B cell (primary cell): Measurements from ENCODE around the gene RIMBP2. TPM values are rescaled to one million over a fixed set of nuclear protein-coding genes. Genes with fewer than 3 reads are reported as not detected.

Source experiments
- ATAC-seq: fragments of 200-7000 bp; cut with Tn5 transposase; one replicate; pipeline ENCODE4 v1.10.0; 2021; ENCODE audit warnings: low read depth, mild to moderate bottlenecking, moderate number of reproducible peaks, moderate library complexity
- CTCF ChIA-PET: fragments of 350-600 bp; sonication (Branson Sonifier 250); formaldehyde crosslinking; loops from one replicate; lab custom pipeline; 2021; ENCODE audit warnings: antibody characterized with exemption, inconsistent platforms; lab: Charles Lee
- POLR2A ChIA-PET: fragments of 350-600 bp; sonication (Branson Sonifier 250); formaldehyde crosslinking; loops from one replicate; lab custom pipeline; 2021; ENCODE audit warnings: antibody characterized with exemption; lab: Charles Lee
- DNase-seq: peaks from one replicate; pipeline ENCODE4 v3.0.0; 2013
- H2AFZ ChIP-seq: 2 replicates; pipeline ENCODE4 v1.6.1; 2012; ENCODE audit warnings: mild to moderate bottlenecking, low read depth, low read length; ENCODE audit not compliant: insufficient read depth, poor library complexity, severe bottlenecking
- H3K27ac ChIP-seq, 2 donors: 1 replicate in 1 of 2; 2 replicates in 1 of 2; pipeline ENCODE4 v1.5.1; 2012 to 2013; ENCODE audit warnings: low read length in 2 of 2, mild to moderate bottlenecking in 2 of 2, moderate library complexity in 1 of 2
- H3K27me3 ChIP-seq, 4 experiments: fragments of 200-600 bp in 1 of 4; sonication (generic) in 1 of 4; replicated peaks in 1 of 4; 1 replicate in 2 of 4; 2 replicates in 2 of 4; pipeline versions ENCODE4 v1.6.1 to v1.7.0; 2013 to 2016; ENCODE audit warnings: low read length in 3 of 4, mild to moderate bottlenecking in 2 of 4, mixed read lengths in 1 of 4, moderate library complexity in 1 of 4; ENCODE audit not compliant: insufficient read depth in 4 of 4, control insufficient read depth in 3 of 4; ENCODE audit errors: control extremely low read depth in 1 of 4
- H3K36me3 ChIP-seq, 2 experiments: replicated peaks in 1 of 2; 1 replicate in 1 of 2; 2 replicates in 1 of 2; pipeline versions ENCODE4 v1.6.1 to v1.7.1; 2013; ENCODE audit warnings: low read length in 1 of 2; ENCODE audit not compliant: insufficient read depth in 2 of 2, control insufficient read depth in 1 of 2; ENCODE audit errors: control extremely low read depth in 1 of 2, extremely low read depth in 1 of 2
- H3K4me1 ChIP-seq, 2 donors: fragments of 200-600 bp in 1 of 2; sonication (generic) in 1 of 2; 1 replicate in 1 of 2; 2 replicates in 1 of 2; pipeline versions ENCODE4 v1.5.1 to v1.6.1; 2013 to 2017; ENCODE audit warnings: low read length in 2 of 2; ENCODE audit not compliant: control insufficient read depth in 2 of 2, insufficient read depth in 2 of 2
- H3K4me2 ChIP-seq: replicated peaks from 2 replicates; pipeline ENCODE3; 2012; ENCODE audit warnings: mild to moderate bottlenecking, low read depth, low read length; ENCODE audit not compliant: poor library complexity, severe bottlenecking
- H3K4me3 ChIP-seq, 5 experiments: fragments of 200-600 bp in 1 of 5; sonication (generic) in 1 of 5; 1 replicate in 3 of 5; 2 replicates in 2 of 5; pipeline versions ENCODE4 v1.5.1 to v1.7.0; 2011 to 2016; ENCODE audit warnings: low read length in 4 of 5, mild to moderate bottlenecking in 4 of 5, low read depth in 2 of 5, control low read depth in 1 of 5, moderate library complexity in 1 of 5; ENCODE audit not compliant: insufficient read depth in 1 of 5; ENCODE audit errors: control extremely low read depth in 1 of 5, extremely low read depth in 1 of 5
- H3K79me2 ChIP-seq: fragments of 200-600 bp; sonication (generic); one replicate; pipeline ENCODE4 v1.6.0; 2016; ENCODE audit warnings: low read length; ENCODE audit not compliant: control insufficient read depth, insufficient read depth
- H3K9ac ChIP-seq: fragments of 200-600 bp; sonication (generic); 2 replicates; pipeline ENCODE4 v1.6.1; 2017; ENCODE audit warnings: mild to moderate bottlenecking, low read length, moderate library complexity
- H3K9me3 ChIP-seq, 3 donors: one replicate each; pipeline versions ENCODE4 v1.6.1 to v1.7.1; 2013; ENCODE audit warnings: low read length in 2 of 3; ENCODE audit not compliant: control insufficient read depth in 2 of 3, insufficient read depth in 1 of 3; ENCODE audit errors: control extremely low read depth in 1 of 3
- H4K20me1 ChIP-seq: 2 replicates; pipeline ENCODE4 v1.6.0; 2012; ENCODE audit warnings: mild to moderate bottlenecking, low read length; ENCODE audit not compliant: insufficient read depth, control insufficient read depth, poor library complexity, severe bottlenecking
- H3K27ac Mint-ChIP-seq: one replicate; pipeline ENCODE4 v1.8.0; 2021; ENCODE audit warnings: mixed read lengths
- H3K27me3 Mint-ChIP-seq: one replicate; pipeline ENCODE4 v1.8.0; 2021; ENCODE audit warnings: mixed read lengths
- H3K4me1 Mint-ChIP-seq: one replicate; pipeline ENCODE4 v1.8.0; 2021; ENCODE audit warnings: mixed read lengths
- H3K4me3 Mint-ChIP-seq: one replicate; pipeline ENCODE4 v1.8.0; 2021; ENCODE audit warnings: mixed read lengths
- H3K9me3 Mint-ChIP-seq: one replicate; pipeline ENCODE4 v1.8.0; 2022; ENCODE audit warnings: mixed read lengths; ENCODE audit not compliant: insufficient read depth
- EZH2 ChIP-seq: IDR thresholded peaks from 2 replicates; pipeline ENCODE4 v1.6.1; 2012; ENCODE audit warnings: borderline replicate concordance, low read depth, mild to moderate bottlenecking, moderate library complexity, low read length; ENCODE audit not compliant: insufficient read depth, poor library complexity, severe bottlenecking
- WGBS: methylation state at CpG from one replicate; pipeline ENCODE4 v1.1.5; 2013; ENCODE audit warnings: missing lambda C conversion rate; ENCODE audit not compliant: insufficient coverage; 5-methylcytosine and 5-hydroxymethylcytosine counted together
- intact Hi-C: fragments of 100-400 bp; cut with micrococcal nuclease; formaldehyde crosslinking; loops from one replicate; pipeline ENCODE4 v1.10.0; 2022
- polyA plus RNA-seq: library from polyadenylated mRNA; depleted of rRNA; stranded (reverse); fragments of >200 nt; gene quantifications from 2 replicates; pipeline ENCODE4 v1.2.3, GENCODE V29; 2012
- total RNA-seq, 2 donors: library from RNA; stranded (reverse); fragments of 120-200 nt in 1 of 2; gene quantifications; 1 replicate in 1 of 2; 2 replicates in 1 of 2; pipeline versions ENCODE4 v1.2.3 to v1.2.4, GENCODE V29; 2013 to 2022
- TF ChIP-seq, protein P1 (sequence below): fragments of 200-600 bp; IDR thresholded peaks from one replicate; pipeline ENCODE4 v1.8.0; 2022; ENCODE audit warnings: antibody characterized with exemption, mild to moderate bottlenecking

The RIMBP2 gene
- total and polyA plus RNA-seq, 2 donors (not counting 1 experiment from before 2014, with no cell fraction given), result not detected

DNA sequence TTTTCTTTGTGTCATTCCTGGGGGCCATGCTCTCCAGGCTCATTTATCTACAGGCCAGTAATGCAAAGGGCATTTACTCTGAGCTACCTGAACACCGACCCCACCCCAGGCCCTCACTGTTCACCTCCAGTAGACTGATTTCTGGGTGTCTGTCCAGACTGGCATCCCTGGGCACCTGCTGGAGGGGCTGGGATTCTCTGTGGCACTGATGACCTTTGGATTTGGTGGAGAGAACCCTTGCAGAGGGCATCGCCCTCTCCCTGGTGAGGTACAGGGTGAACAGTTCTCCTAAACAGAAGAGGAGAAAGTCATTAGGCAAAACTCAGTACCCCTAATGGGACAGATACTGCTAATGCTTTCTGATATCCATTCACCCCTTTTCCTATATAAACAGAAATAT is 27.1 kb upstream of the RIMBP2 start:
- no peak overlapping the region for H3K4me2 ChIP-seq
- Mint-ChIP-seq H3K27me3 (peaks cover 18% of the 10 kb centered on the region), H3K27ac (no peak overlapping the region), H3K4me1 (peaks cover 2% of the 10 kb centered on the region), H3K9me3 (peaks cover 8% of the 10 kb centered on the region), H3K4me3 (no peak overlapping the region)
- H3K27me3 ChIP-seq, result peaks cover 0 to 8% (median 2%) of the 10 kb centered on the region in 4 experiments
- H3K4me1 ChIP-seq, result peaks cover 0 to 3% of the 10 kb centered on the region in 2 donors
- H3K36me3 ChIP-seq, result no peaks in the 10 kb centered on the region
- ChIA-PET CTCF (no interaction called here), POLR2A (no interaction called here)
- H3K79me2 ChIP-seq, result no peaks in the 10 kb centered on the region
- WGBS, result 100% methylated on average over 1 of the region's 2 CpGs
- H2AFZ ChIP-seq, result no peak overlapping the region
- ATAC-seq (no peak), DNase-seq (no peak)
- TF ChIP-seq, protein P1, sequence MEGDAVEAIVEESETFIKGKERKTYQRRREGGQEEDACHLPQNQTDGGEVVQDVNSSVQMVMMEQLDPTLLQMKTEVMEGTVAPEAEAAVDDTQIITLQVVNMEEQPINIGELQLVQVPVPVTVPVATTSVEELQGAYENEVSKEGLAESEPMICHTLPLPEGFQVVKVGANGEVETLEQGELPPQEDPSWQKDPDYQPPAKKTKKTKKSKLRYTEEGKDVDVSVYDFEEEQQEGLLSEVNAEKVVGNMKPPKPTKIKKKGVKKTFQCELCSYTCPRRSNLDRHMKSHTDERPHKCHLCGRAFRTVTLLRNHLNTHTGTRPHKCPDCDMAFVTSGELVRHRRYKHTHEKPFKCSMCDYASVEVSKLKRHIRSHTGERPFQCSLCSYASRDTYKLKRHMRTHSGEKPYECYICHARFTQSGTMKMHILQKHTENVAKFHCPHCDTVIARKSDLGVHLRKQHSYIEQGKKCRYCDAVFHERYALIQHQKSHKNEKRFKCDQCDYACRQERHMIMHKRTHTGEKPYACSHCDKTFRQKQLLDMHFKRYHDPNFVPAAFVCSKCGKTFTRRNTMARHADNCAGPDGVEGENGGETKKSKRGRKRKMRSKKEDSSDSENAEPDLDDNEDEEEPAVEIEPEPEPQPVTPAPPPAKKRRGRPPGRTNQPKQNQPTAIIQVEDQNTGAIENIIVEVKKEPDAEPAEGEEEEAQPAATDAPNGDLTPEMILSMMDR, result no peak
- TF ChIP-seq EZH2, result no peak
- intact Hi-C loops, result no loop called here
- H3K9me3 ChIP-seq, result peaks cover 0 to 28% (median 3%) of the 10 kb centered on the region in 3 donors
- H4K20me1 ChIP-seq, result no peaks in the 10 kb centered on the region
- H3K9ac ChIP-seq, result no peak overlapping the region
- H3K27ac ChIP-seq, result no peak overlapping the region
- H3K4me3 ChIP-seq, result no peak overlapping the region

DNA sequence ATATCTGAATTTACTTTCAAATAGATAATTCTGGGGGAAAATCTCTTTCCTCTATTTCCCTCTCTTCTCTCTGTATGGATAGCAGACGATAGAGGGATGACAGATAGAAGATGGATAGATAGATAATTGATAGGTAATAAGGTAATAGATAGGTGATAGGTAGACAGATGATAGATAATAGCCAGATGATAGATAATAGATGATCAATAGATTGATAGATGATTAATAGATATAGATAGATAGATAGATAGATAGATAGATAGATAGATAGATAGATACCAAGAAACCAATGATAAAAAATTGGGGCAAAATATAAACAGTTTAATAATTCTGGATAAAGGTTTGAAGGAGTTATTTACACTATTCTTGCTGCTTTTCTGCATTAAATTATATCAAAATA is 26.6 kb upstream of the RIMBP2 start:
- WGBS, result no CpG with 5 or more reads among the region's 1 CpG
- DNase-seq, result no peak

More for the DNA sequence above, 26.6 kb upstream of the RIMBP2 start:
- peaks cover 15% of the 10 kb centered on the region for H3K27me3 Mint-ChIP-seq
- H3K27ac Mint-ChIP-seq, result no peak overlapping the region
- H4K20me1 ChIP-seq, result no peaks in the 10 kb centered on the region
- H3K79me2 ChIP-seq, result no peaks in the 10 kb centered on the region
- no peaks in the 10 kb centered on the region for H3K4me1 ChIP-seq
- H2AFZ ChIP-seq, result no peak overlapping the region
- intact Hi-C loops, result no loop called here
- ChIA-PET POLR2A (no interaction called here), CTCF (no interaction called here)
- no peaks in the 10 kb centered on the region for H3K4me1 Mint-ChIP-seq
- H3K9me3 Mint-ChIP-seq, result peaks cover 8% of the 10 kb centered on the region
- H3K4me3 Mint-ChIP-seq, result no peak overlapping the region
- no peak for ATAC-seq
- no peak overlapping the region for H3K27ac ChIP-seq
- TF ChIP-seq EZH2, result no peak
- TF ChIP-seq, protein P1, result no peak
- no peak overlapping the region for H3K4me2 ChIP-seq
- peaks cover 0 to 32% (median 3%) of the 10 kb centered on the region in 3 donors for H3K9me3 ChIP-seq
- H3K36me3 ChIP-seq, result no peaks in the 10 kb centered on the region
- H3K27me3 ChIP-seq, result peaks cover 0 to 5% (median 2%) of the 10 kb centered on the region in 4 experiments
- H3K4me3 ChIP-seq, result no peak overlapping the region
- H3K9ac ChIP-seq, result no peak overlapping the region
